GM12878 (cell line): Measurements from ENCODE around the gene DOCK2. TPM values are rescaled to one million over a fixed set of nuclear protein-coding genes. Genes with fewer than 3 reads are reported as not detected.

Experiments used
- BHLHE40 ChIP-seq, 2 experiments: fragments of 450-650 bp in 1 of 2; IDR thresholded peaks; 2 replicates each; pipeline ENCODE4 v1.6.1; 2011 to 2017; ENCODE audit warnings: low read depth in 2 of 2, borderline replicate concordance in 1 of 2, improper control_type of control experiment in 1 of 2, low read length in 1 of 2, mild to moderate bottlenecking in 1 of 2
- BMI1 ChIP-seq: fragments of 450-650 bp; IDR thresholded peaks from 2 replicates; pipeline ENCODE4 v1.6.1; 2016; ENCODE audit warnings: mild to moderate bottlenecking, moderate library complexity, borderline replicate concordance
- CHD4 ChIP-seq: fragments of 200-600 bp; sonication (generic); IDR thresholded peaks from 2 replicates; pipeline ENCODE4 v1.6.1; 2016; ENCODE audit warnings: mild to moderate bottlenecking
- CUX1 ChIP-seq: IDR thresholded peaks from 2 replicates; pipeline ENCODE4 v1.6.1; 2012; ENCODE audit warnings: improper control_type of control experiment, low read depth, low read length; ENCODE audit not compliant: insufficient replicate concordance
- GATAD2B ChIP-seq: fragments of 450-650 bp; conservative IDR thresholded peaks from 2 replicates; pipeline ENCODE4 v1.6.1; 2017; ENCODE audit warnings: low read depth, mild to moderate bottlenecking, moderate library complexity
- IKZF2 ChIP-seq, 2 experiments: fragments of 450-650 bp; IDR thresholded peaks; 2 replicates each; pipeline ENCODE4 v1.6.1; 2017; ENCODE audit warnings: mild to moderate bottlenecking in 2 of 2, moderate library complexity in 2 of 2
- JUND ChIP-seq: IDR thresholded peaks from 2 replicates; pipeline ENCODE4 v1.6.1; 2012; ENCODE audit warnings: low read depth, mild to moderate bottlenecking, low read length, improper control_type of control experiment, moderate library complexity
- NBN ChIP-seq: fragments of 450-650 bp; IDR thresholded peaks from 2 replicates; pipeline ENCODE4 v1.6.1; 2016
- POU2F2 ChIP-seq: IDR thresholded peaks from 3 replicates; pipeline ENCODE4 v1.6.1; 2011; ENCODE audit warnings: low read depth, mild to moderate bottlenecking, low read length, borderline replicate concordance
- PRDM15 ChIP-seq: fragments of 450-650 bp; formaldehyde crosslinking; IDR thresholded peaks from 2 replicates; pipeline ENCODE4 v1.4.0; 2020; ENCODE audit warnings: mild to moderate bottlenecking, moderate library complexity
- SKIL ChIP-seq: fragments of 450-650 bp; IDR thresholded peaks from 2 replicates; pipeline ENCODE4 v1.6.1; 2017; ENCODE audit warnings: mild to moderate bottlenecking, low read depth, inconsistent platforms; ENCODE audit not compliant: poor library complexity, severe bottlenecking
- TBL1XR1 ChIP-seq: IDR thresholded peaks from 2 replicates; pipeline ENCODE4 v1.6.1; 2012; ENCODE audit warnings: low read depth, low read length, improper control_type of control experiment
- ZBTB4 ChIP-seq: fragments of 450-650 bp; formaldehyde crosslinking; IDR thresholded peaks from 2 replicates; pipeline ENCODE4 v1.4.0; 2022; ENCODE audit warnings: mild to moderate bottlenecking, moderate library complexity
- ZNF217 ChIP-seq: fragments of 450-650 bp; IDR thresholded peaks from 2 replicates; pipeline ENCODE4 v1.6.1; 2017; ENCODE audit warnings: antibody characterized with exemption, mild to moderate bottlenecking
- polyA plus RNA-seq, 11 experiments: library from polyadenylated mRNA; depleted of rRNA in 4 of 11; unstranded in 6 of 11; stranded (reverse) in 5 of 11; fragments of >200 nt; fragmentation: Nextera tagmentation in 4 of 11; fragmentation: Illumina TruSeq in 1 of 11; extraction: Ambion mirVana in 4 of 11; extraction: Trizol in 1 of 11; gene quantifications; 1 replicate in 1 of 11; 2 replicates in 10 of 11; pipeline versions ENCODE4 v1.2.1 to v1.2.3, GENCODE V29; 2011 to 2016; ENCODE audit warnings: inconsistent platforms in 2 of 11, missing spikeins in 2 of 11, low read depth in 1 of 11
- total RNA-seq, 4 experiments: library from RNA; depleted of rRNA in 3 of 4; stranded (reverse); fragments of >200 nt in 3 of 4; fragmentation: Illumina TruSeq in 1 of 4; extraction: Trizol in 1 of 4; gene quantifications; 2 replicates each; pipeline versions ENCODE4 v1.2.1 to v1.2.3, GENCODE V29; 2013 to 2021

The DOCK2 gene
- total and polyA plus RNA-seq, 10 of the 15 experiments (the other 5 are each of a cell fraction or from before 2014, with no cell fraction given), result 34.2 to 192 (median 118) TPM

- TF ChIP-seq CUX1 (peak; percentile 93), ZBTB4 (CRISPR knock-in tag) (no peak), POU2F2 (peak; percentile 97), CHD4 (no peak), IKZF2 (IDR thresholded peaks at IDR 0.05) (peak; percentile 94 to 95), ZNF217 (0 out of 2 replicates have a peak, but pooled peaks have one; percentile 27), TBL1XR1 (0 out of 2 replicates have a peak, but pooled peaks have one; percentile 51), NBN (peak; percentile 94), PRDM15 (CRISPR knock-in tag) (no peak), BMI1 (peak; percentile 61; the same call in 1 of the 2 replicates), BHLHE40 (IDR thresholded peaks at IDR 0.05; ENCODE audit: borderline replicate concordance in 1 of 2, low read depth in 2 of 2, low read length in 1 of 2) (peak; percentile 45 to 49), SKIL (peak; percentile 69), GATAD2B (no peak; the same call in none of the 2 replicates), JUND (0 out of 2 replicates have a peak, but pooled peaks have one; percentile 12)
Observed at GRCh38 chr5:169670769-169671525, 33.9 kb downstream of the DOCK2 start (continued).
